Chondrocyte (in vitro differentiated cells): ENCODE measurements around the gene AP1AR. TPM values are rescaled to one million over a fixed set of nuclear protein-coding genes. Genes with fewer than 3 reads are reported as not detected.

Experiments used
- DNase-seq: peaks from one replicate; pipeline ENCODE4 v3.0.0; 2021; ENCODE audit warnings: mixed read lengths, low spot score
- H3K27ac Mint-ChIP-seq: one replicate; pipeline ENCODE4 v1.8.0; 2021; ENCODE audit warnings: mild to moderate bottlenecking, moderate library complexity, mixed read lengths; ENCODE audit not compliant: unreplicated experiment
- H3K27me3 Mint-ChIP-seq: 2 replicates; pipeline ENCODE4 v1.8.0; 2021; ENCODE audit warnings: low read depth, mixed read lengths
- H3K36me3 Mint-ChIP-seq: 2 replicates; pipeline ENCODE4 v1.8.0; 2021; ENCODE audit warnings: low read depth, mixed read lengths
- H3K4me1 Mint-ChIP-seq: 2 replicates; pipeline ENCODE4 v1.8.0; 2021; ENCODE audit warnings: low read depth, mild to moderate bottlenecking, mixed read lengths
- H3K4me3 Mint-ChIP-seq: one replicate; pipeline ENCODE4 v1.8.0; 2021; ENCODE audit warnings: mild to moderate bottlenecking, moderate library complexity, mixed read lengths; ENCODE audit not compliant: unreplicated experiment
- H3K9me3 Mint-ChIP-seq: 2 replicates; pipeline ENCODE4 v1.8.0; 2021; ENCODE audit warnings: low read depth, mixed read lengths
- total RNA-seq: library from RNA; stranded (reverse); gene quantifications from 3 replicates; pipeline ENCODE4 v1.2.1, GENCODE V29; 2021
- TF ChIP-seq, protein P1 (sequence below): fragments of 200-600 bp; sonication (generic); IDR thresholded peaks from 2 replicates; pipeline ENCODE4 v1.5.0; 2021; ENCODE audit warnings: antibody characterized with exemption, mild to moderate bottlenecking, moderate library complexity

Gene AP1AR
- total RNA-seq, 1 donor from 2014 or later = 15.0 TPM

- TF ChIP-seq, protein P1, sequence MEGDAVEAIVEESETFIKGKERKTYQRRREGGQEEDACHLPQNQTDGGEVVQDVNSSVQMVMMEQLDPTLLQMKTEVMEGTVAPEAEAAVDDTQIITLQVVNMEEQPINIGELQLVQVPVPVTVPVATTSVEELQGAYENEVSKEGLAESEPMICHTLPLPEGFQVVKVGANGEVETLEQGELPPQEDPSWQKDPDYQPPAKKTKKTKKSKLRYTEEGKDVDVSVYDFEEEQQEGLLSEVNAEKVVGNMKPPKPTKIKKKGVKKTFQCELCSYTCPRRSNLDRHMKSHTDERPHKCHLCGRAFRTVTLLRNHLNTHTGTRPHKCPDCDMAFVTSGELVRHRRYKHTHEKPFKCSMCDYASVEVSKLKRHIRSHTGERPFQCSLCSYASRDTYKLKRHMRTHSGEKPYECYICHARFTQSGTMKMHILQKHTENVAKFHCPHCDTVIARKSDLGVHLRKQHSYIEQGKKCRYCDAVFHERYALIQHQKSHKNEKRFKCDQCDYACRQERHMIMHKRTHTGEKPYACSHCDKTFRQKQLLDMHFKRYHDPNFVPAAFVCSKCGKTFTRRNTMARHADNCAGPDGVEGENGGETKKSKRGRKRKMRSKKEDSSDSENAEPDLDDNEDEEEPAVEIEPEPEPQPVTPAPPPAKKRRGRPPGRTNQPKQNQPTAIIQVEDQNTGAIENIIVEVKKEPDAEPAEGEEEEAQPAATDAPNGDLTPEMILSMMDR = peak; percentile 22
- H3K36me3 Mint-ChIP-seq = no peaks in the 10 kb centered on the region
- no peak overlapping the region for H3K27ac Mint-ChIP-seq
- H3K4me3 Mint-ChIP-seq = no peak overlapping the region
- H3K27me3 Mint-ChIP-seq = no peaks in the 10 kb centered on the region
- no peak for DNase-seq
- no peaks in the 10 kb centered on the region for H3K4me1 Mint-ChIP-seq
- no peaks in the 10 kb centered on the region for H3K9me3 Mint-ChIP-seq
Observed at GRCh38 chr4:112245383-112245782, 13.8 kb downstream of the AP1AR start.

- Mint-ChIP-seq H3K4me3 (no peak overlapping the region), H3K36me3 (no peaks in the 10 kb centered on the region), H3K9me3 (no peaks in the 10 kb centered on the region), H3K27ac (no peak overlapping the region), H3K27me3 (no peaks in the 10 kb centered on the region), H3K4me1 (no peaks in the 10 kb centered on the region)
- TF ChIP-seq, protein P1 = no peak
- no peak for DNase-seq
Observed at GRCh38 chr4:112247021-112247420, 15.4 kb downstream of the AP1AR start.

DNA sequence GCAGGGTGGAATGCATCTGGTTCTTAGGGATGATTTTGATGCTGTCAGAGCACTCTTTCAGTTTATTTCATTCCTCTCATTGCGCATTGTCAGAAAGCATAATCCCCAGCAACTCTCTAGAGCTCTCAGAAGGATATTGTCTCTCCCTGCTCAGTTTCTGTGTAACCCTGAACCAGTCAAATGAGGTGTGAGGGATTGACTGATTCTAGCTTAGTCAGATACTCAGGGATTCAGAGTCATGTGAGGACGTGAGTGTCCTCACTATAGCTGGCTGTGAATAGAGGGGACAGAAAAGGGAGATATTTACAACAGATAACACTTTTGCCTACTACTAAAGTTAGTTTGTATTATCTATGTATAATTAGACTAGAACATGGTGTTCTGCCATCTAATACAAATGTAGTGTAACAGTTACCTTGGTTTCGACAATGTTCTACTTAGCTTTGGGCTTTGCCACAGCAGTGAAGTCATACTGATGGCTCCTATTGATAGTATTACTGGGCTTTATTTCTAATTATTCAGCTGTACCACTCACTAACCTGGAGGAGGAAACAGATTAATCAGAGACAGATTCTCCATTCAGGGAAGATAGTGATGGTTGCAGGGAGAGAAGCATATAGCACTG is 19.5 kb downstream of the AP1AR start:
- no peaks in the 10 kb centered on the region for H3K27me3 Mint-ChIP-seq
- H3K27ac Mint-ChIP-seq = no peak overlapping the region
- TF ChIP-seq, protein P1 = no peak
- no peaks in the 10 kb centered on the region for H3K36me3 Mint-ChIP-seq
- no peak overlapping the region for H3K4me3 Mint-ChIP-seq
- peaks cover 5% of the 10 kb centered on the region for H3K4me1 Mint-ChIP-seq
- H3K9me3 Mint-ChIP-seq = no peaks in the 10 kb centered on the region
- DNase-seq = no peak

DNA sequence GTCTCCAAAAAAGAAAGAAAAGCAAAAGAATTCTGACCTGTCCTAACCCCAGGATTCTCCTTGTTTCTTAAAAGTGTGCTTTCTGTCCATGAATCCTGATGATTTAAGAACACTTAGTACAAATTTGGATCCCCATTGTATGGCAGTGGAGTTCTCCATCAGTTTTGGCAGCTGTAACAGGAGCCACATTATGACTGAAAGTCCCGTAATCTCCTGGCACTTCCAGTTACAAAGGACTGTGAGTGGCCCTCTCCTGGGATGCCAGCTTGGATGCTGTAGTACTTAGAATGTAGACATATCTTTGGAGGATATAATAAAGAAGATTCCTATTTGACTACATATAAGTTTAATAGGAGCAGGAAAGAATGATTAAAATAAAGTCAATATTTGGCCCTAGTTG is 20.6 kb downstream of the AP1AR start:
- DNase-seq = no peak
- no peak overlapping the region for H3K4me3 Mint-ChIP-seq
- no peaks in the 10 kb centered on the region for H3K9me3 Mint-ChIP-seq
- no peaks in the 10 kb centered on the region for H3K27me3 Mint-ChIP-seq
- H3K27ac Mint-ChIP-seq = no peak overlapping the region
- no peaks in the 10 kb centered on the region for H3K36me3 Mint-ChIP-seq
- TF ChIP-seq, protein P1 = no peak
- peaks cover 5% of the 10 kb centered on the region for H3K4me1 Mint-ChIP-seq

- Mint-ChIP-seq H3K36me3 (no peaks in the 10 kb centered on the region), H3K27ac (no peak overlapping the region), H3K4me1 (peaks cover 5% of the 10 kb centered on the region), H3K4me3 (no peak overlapping the region), H3K9me3 (no peaks in the 10 kb centered on the region), H3K27me3 (no peaks in the 10 kb centered on the region)
- TF ChIP-seq, protein P1 = no peak
- no peak for DNase-seq
Observed at GRCh38 chr4:112253382-112254000, 21.9 kb downstream of the AP1AR start.
